Measurements from ENCODE around the gene FICD. TPM values are rescaled to one million over a fixed set of nuclear protein-coding genes. Genes with fewer than 3 reads are reported as not detected.

Gene FICD
- total and polyA plus RNA-seq, 2 donors (not counting 1 experiment from before 2014, with no cell fraction given), result 1.9 to 8.6 TPM

GRCh38 chr12:108509806-108510205, 5.3 kb upstream of the FICD start:
- no peaks in the 10 kb centered on the region for H3K4me1 ChIP-seq (ENCODE audit: control insufficient read depth, extremely low read depth, insufficient read depth, low read length)
- no peak for DNase-seq (ENCODE audit: low read depth in 2 of 2)
- TF ChIP-seq EZH2 (IDR thresholded peaks at IDR 0.05; ENCODE audit: low read length, missing control alignments), result no peak
- no peak for TF ChIP-seq CTCF (conservative IDR thresholded peaks at IDR 0.05 in 1 of 2, IDR thresholded peaks at IDR 0.05 in 1 of 2; ENCODE audit: low read depth in 1 of 2, low read length in 2 of 2)

GRCh38 chr12:108510836-108511235, 4.2 kb upstream of the FICD start:
- Histone ChIP-seq H2AFZ (ENCODE audit: low read length) (no peak overlapping the region), H3K36me3 (ENCODE audit: control insufficient read depth, insufficient read depth, low read length) (no peaks in the 10 kb centered on the region), H4K20me1 (ENCODE audit: control insufficient read depth, extremely low read depth, insufficient read depth, low read length) (no peaks in the 10 kb centered on the region), H3K27ac (ENCODE audit: insufficient read depth, low read length) (no peak overlapping the region), H3K4me1 (ENCODE audit: control insufficient read depth, extremely low read depth, insufficient read depth, low read length) (peaks cover 1% of the 10 kb centered on the region), H3K9me3 (ENCODE audit: control insufficient read depth, insufficient read depth, low read depth, low read length) (no peaks in the 10 kb centered on the region), H3K27me3 (ENCODE audit: control insufficient read depth, insufficient read depth, low read length) (no peaks in the 10 kb centered on the region), H3K4me3 (replicated peaks in 1 of 4; ENCODE audit: control extremely low read depth in 1 of 4, insufficient read depth in 1 of 4, low read depth in 3 of 4, low read length in 4 of 4) (no peak overlapping the region), H3K79me2 (ENCODE audit: control insufficient read depth, insufficient read depth, low read length) (no peaks in the 10 kb centered on the region), H3K9ac (ENCODE audit: insufficient read depth, low read length) (no peak overlapping the region), H3K4me2 (ENCODE audit: extremely low read depth, insufficient read depth, low read length) (no peak overlapping the region)
- DNase-seq (ENCODE audit: low read depth in 2 of 2), result no peak
- no peak for TF ChIP-seq CTCF (conservative IDR thresholded peaks at IDR 0.05 in 1 of 2, IDR thresholded peaks at IDR 0.05 in 1 of 2; ENCODE audit: low read depth in 1 of 2, low read length in 2 of 2)

More at GRCh38 chr12:108509806-108510205, 5.3 kb upstream of the FICD start:
- Histone ChIP-seq H3K4me2 (ENCODE audit: extremely low read depth, insufficient read depth, low read length) (no peak overlapping the region), H3K27me3 (ENCODE audit: control insufficient read depth, insufficient read depth, low read length) (no peaks in the 10 kb centered on the region), H3K9ac (ENCODE audit: insufficient read depth, low read length) (no peak overlapping the region), H3K4me3 (replicated peaks in 1 of 4; ENCODE audit: control extremely low read depth in 1 of 4, insufficient read depth in 1 of 4, low read depth in 3 of 4, low read length in 4 of 4) (no peak overlapping the region), H3K27ac (ENCODE audit: insufficient read depth, low read length) (no peak overlapping the region), H3K9me3 (ENCODE audit: control insufficient read depth, insufficient read depth, low read depth, low read length) (no peaks in the 10 kb centered on the region), H4K20me1 (ENCODE audit: control insufficient read depth, extremely low read depth, insufficient read depth, low read length) (no peaks in the 10 kb centered on the region), H3K36me3 (ENCODE audit: control insufficient read depth, insufficient read depth, low read length) (no peaks in the 10 kb centered on the region), H2AFZ (ENCODE audit: low read length) (no peak overlapping the region), H3K79me2 (ENCODE audit: control insufficient read depth, insufficient read depth, low read length) (no peaks in the 10 kb centered on the region)

- H3K9ac ChIP-seq (ENCODE audit: insufficient read depth, low read length), result no peak overlapping the region
- H4K20me1 ChIP-seq (ENCODE audit: control insufficient read depth, extremely low read depth, insufficient read depth, low read length), result no peaks in the 10 kb centered on the region
- no peaks in the 10 kb centered on the region for H3K27me3 ChIP-seq (ENCODE audit: control insufficient read depth, insufficient read depth, low read length)
- TF ChIP-seq EZH2 (IDR thresholded peaks at IDR 0.05; ENCODE audit: low read length, missing control alignments) (no peak), CTCF (conservative IDR thresholded peaks at IDR 0.05 in 1 of 2, IDR thresholded peaks at IDR 0.05 in 1 of 2; ENCODE audit: low read depth in 1 of 2, low read length in 2 of 2) (peak; percentile 77 to 85)
- no peak overlapping the region for H3K27ac ChIP-seq (ENCODE audit: insufficient read depth, low read length)
- H3K36me3 ChIP-seq (ENCODE audit: control insufficient read depth, insufficient read depth, low read length), result no peaks in the 10 kb centered on the region
- H3K4me3 ChIP-seq (replicated peaks in 1 of 4; ENCODE audit: control extremely low read depth in 1 of 4, insufficient read depth in 1 of 4, low read depth in 3 of 4, low read length in 4 of 4), result no peak overlapping the region
- H3K4me1 ChIP-seq (ENCODE audit: control insufficient read depth, extremely low read depth, insufficient read depth, low read length), result peaks cover 4% of the 10 kb centered on the region
- H3K9me3 ChIP-seq (ENCODE audit: control insufficient read depth, insufficient read depth, low read depth, low read length), result no peaks in the 10 kb centered on the region
- H3K4me2 ChIP-seq (ENCODE audit: extremely low read depth, insufficient read depth, low read length), result peak overlapping the region; percentile 59
- H2AFZ ChIP-seq (ENCODE audit: low read length), result peak overlapping the region; percentile 22
- no peaks in the 10 kb centered on the region for H3K79me2 ChIP-seq (ENCODE audit: control insufficient read depth, insufficient read depth, low read length)
- DNase-seq (ENCODE audit: low read depth in 2 of 2), result peak; percentile 43 to 73
Observed at GRCh38 chr12:108511633-108512540, 3.2 kb upstream of the FICD start.

Data from fibroblast of lung (primary cell).